Uterus (tissue), 4 donors: ENCODE data around the gene SPPL2A. TPM values are rescaled to one million over a fixed set of nuclear protein-coding genes. Genes with fewer than 3 reads are reported as not detected.

Experiments used
- DNase-seq, 2 donors: peaks; one replicate each; pipeline ENCODE4 v3.0.0-alpha.2; 2019 to 2020
- H3K27ac ChIP-seq, 2 donors: fragments of 200-600 bp; sonication (generic); 1 replicate in 1 of 2; 2 replicates in 1 of 2; pipeline ENCODE4 v1.5.1; 2016 to 2018
- H3K27me3 ChIP-seq, 2 donors: fragments of 200-600 bp; sonication (generic); one replicate each; pipeline ENCODE4 v1.5.1; 2018 to 2019; ENCODE audit warnings: control low read depth in 1 of 2
- H3K36me3 ChIP-seq, 2 donors: fragments of 200-600 bp; sonication (generic); one replicate each; pipeline ENCODE4 v1.5.1; 2019; ENCODE audit warnings: control low read depth in 1 of 2
- H3K4me1 ChIP-seq, 2 donors: fragments of 200-600 bp; sonication (generic); one replicate each; pipeline ENCODE4 v1.5.1; 2018 to 2019; ENCODE audit warnings: control low read depth in 1 of 2
- H3K4me3 ChIP-seq, 2 donors: fragments of 200-600 bp; sonication (generic); 1 replicate in 1 of 2; 2 replicates in 1 of 2; pipeline ENCODE4 v1.5.1; 2018 to 2019; ENCODE audit warnings: mild to moderate bottlenecking in 1 of 2
- H3K9me3 ChIP-seq, 2 donors: fragments of 200-600 bp; sonication (generic); one replicate each; pipeline ENCODE4 v1.5.1; 2019; ENCODE audit warnings: control low read depth in 1 of 2
- CTCF ChIP-seq, 4 experiments: fragments of 200-600 bp in 2 of 4; fragments of 450-650 bp in 2 of 4; sonication (generic) in 2 of 4; IDR thresholded peaks; one replicate each; pipeline ENCODE4 v1.5.1; 2016 to 2019; ENCODE audit warnings: antibody characterized with exemption in 4 of 4, mild to moderate bottlenecking in 2 of 4, moderate library complexity in 1 of 4
- POLR2A ChIP-seq, 2 donors: fragments of 450-650 bp; IDR thresholded peaks; one replicate each; pipeline ENCODE4 v1.6.1; 2016; ENCODE audit warnings: antibody characterized with exemption in 2 of 2, mild to moderate bottlenecking in 1 of 2, moderate library complexity in 1 of 2
- intact Hi-C: fragments of 100-400 bp; cut with DNase I; formaldehyde crosslinking; loops from one replicate; pipeline ENCODE4 v1.15.1; 2023; ENCODE audit warnings: low total_unique reads
- total RNA-seq, 4 donors: library from RNA; depleted of rRNA in 3 of 4; stranded (reverse); fragments of >200 nt in 3 of 4; gene quantifications; one replicate each; pipeline versions ENCODE4 v1.1.0 to v1.2.4, GENCODE V29; 2014 to 2023
- donor health status: DM: yes; HTN: yes; CAD: no.

The SPPL2A gene
- total RNA-seq, 4 donors from 2014 or later: 52.6 to 193 (median 101) TPM

- intact Hi-C loops: loop anchor here (10.0 kb wide), 1 partner anchor 203 kb away; no protein-coding TSS in a partner anchor
Observed at GRCh38 chr15:50681467-50681866, 84.0 kb downstream of the SPPL2A start.

GRCh38 chr15:50676799-50677483 lies 88.6 kb downstream of the SPPL2A start:
- Histone ChIP-seq H3K4me1 (no peaks in the 10 kb centered on the region), H3K4me3 (no peak overlapping the region), H3K9me3 (no peaks in the 10 kb centered on the region), H3K27me3 (no peaks in the 10 kb centered on the region), H3K27ac (no peak overlapping the region), H3K36me3 (no peaks in the 10 kb centered on the region)
- intact Hi-C loops: no loop called here
- no peak for DNase-seq
- TF ChIP-seq POLR2A (IDR thresholded peaks at IDR 0.05) (no peak), CTCF (IDR thresholded peaks at IDR 0.05) (no peak)

More at GRCh38 chr15:50681467-50681866, 84.0 kb downstream of the SPPL2A start:
- no peak for DNase-seq
- no peaks in the 10 kb centered on the region for H3K9me3 ChIP-seq
- no peaks in the 10 kb centered on the region for H3K27me3 ChIP-seq
- peaks cover 0 to 9% of the 10 kb centered on the region in 2 donors for H3K4me1 ChIP-seq
- no peak overlapping the region for H3K4me3 ChIP-seq
- TF ChIP-seq CTCF (IDR thresholded peaks at IDR 0.05) (no peak), POLR2A (IDR thresholded peaks at IDR 0.05) (no peak)
- no peak overlapping the region for H3K27ac ChIP-seq
- no peaks in the 10 kb centered on the region for H3K36me3 ChIP-seq

- no peaks in the 10 kb centered on the region for H3K27me3 ChIP-seq
- H3K27ac ChIP-seq: no peak overlapping the region
- H3K36me3 ChIP-seq: no peaks in the 10 kb centered on the region
- H3K4me1 ChIP-seq: no peaks in the 10 kb centered on the region
- TF ChIP-seq CTCF (IDR thresholded peaks at IDR 0.05) (peak; percentile 68 to 78 (median 68)), POLR2A (IDR thresholded peaks at IDR 0.05) (no peak)
- H3K9me3 ChIP-seq: no peaks in the 10 kb centered on the region
- intact Hi-C loops: no loop called here
- H3K4me3 ChIP-seq: no peak overlapping the region
- DNase-seq: no peak
Observed at GRCh38 chr15:50675535-50676144, 89.9 kb downstream of the SPPL2A start.

- H3K4me3 ChIP-seq: no peak overlapping the region
- TF ChIP-seq POLR2A (IDR thresholded peaks at IDR 0.05): no peak
- no peak for TF ChIP-seq CTCF (IDR thresholded peaks at IDR 0.05)
- H3K36me3 ChIP-seq: no peaks in the 10 kb centered on the region
- H3K4me1 ChIP-seq: no peaks in the 10 kb centered on the region
- no peak overlapping the region for H3K27ac ChIP-seq
- H3K9me3 ChIP-seq: no peaks in the 10 kb centered on the region
- no peak for DNase-seq
- intact Hi-C loops: no loop called here
- H3K27me3 ChIP-seq: no peaks in the 10 kb centered on the region
Observed at GRCh38 chr15:50670115-50670514, 95.4 kb downstream of the SPPL2A start.

- Histone ChIP-seq H3K9me3 (no peaks in the 10 kb centered on the region), H3K36me3 (no peaks in the 10 kb centered on the region), H3K27ac (no peak overlapping the region), H3K27me3 (no peaks in the 10 kb centered on the region), H3K4me1 (no peaks in the 10 kb centered on the region), H3K4me3 (no peak overlapping the region)
- no peak for DNase-seq
- intact Hi-C loops: no loop called here
- TF ChIP-seq CTCF (IDR thresholded peaks at IDR 0.05): no peak
- no peak for TF ChIP-seq POLR2A (IDR thresholded peaks at IDR 0.05)
Observed at GRCh38 chr15:50669611-50670010, 95.9 kb downstream of the SPPL2A start.
